OCI-LY1 (cell line): ENCODE measurements around the gene ZBTB21.

Source experiments
- H2AFZ ChIP-seq: fragments of 200-600 bp; sonication (generic), shearing (Covaris generic); 2 replicates; pipeline ENCODE4 v1.6.0; 2014; ENCODE audit warnings: antibody characterized with exemption, mild to moderate bottlenecking, low read length
- H3F3A ChIP-seq: fragments of 200-600 bp; sonication (generic), shearing (Covaris generic); 2 replicates; pipeline ENCODE4 v1.6.0; 2014; ENCODE audit warnings: mild to moderate bottlenecking, antibody characterized with exemption, low read length, moderate library complexity; ENCODE audit not compliant: insufficient read depth
- H3K27ac ChIP-seq: fragments of 200-600 bp; sonication (generic); 2 replicates; pipeline ENCODE4 v1.5.1; 2014; ENCODE audit warnings: low read length, mixed run types, mild to moderate bottlenecking, low read depth; ENCODE audit not compliant: poor library complexity, severe bottlenecking
- H3K27me3 ChIP-seq: fragments of 200-600 bp; sonication (generic); 2 replicates; pipeline ENCODE4 v1.6.0; 2014; ENCODE audit warnings: antibody characterized with exemption, mild to moderate bottlenecking, low read length, moderate library complexity; ENCODE audit not compliant: insufficient read depth
- H3K36me3 ChIP-seq: fragments of 200-600 bp; sonication (generic); 2 replicates; pipeline ENCODE4 v1.6.1; 2014; ENCODE audit warnings: mild to moderate bottlenecking, antibody characterized with exemption, low read length, moderate library complexity, mixed read lengths; ENCODE audit not compliant: insufficient read depth
- H3K4me1 ChIP-seq: fragments of 200-600 bp; sonication (generic); 2 replicates; pipeline ENCODE4 v1.5.1; 2014; ENCODE audit warnings: mild to moderate bottlenecking, low read length, moderate library complexity; ENCODE audit not compliant: insufficient read depth, severe bottlenecking
- H3K4me2 ChIP-seq: fragments of 200-600 bp; sonication (generic), shearing (Covaris generic); 2 replicates; pipeline ENCODE4 v1.6.1; 2014; ENCODE audit warnings: low read length
- H3K4me3 ChIP-seq: fragments of 200-600 bp; sonication (generic); 2 replicates; pipeline ENCODE4 v1.5.1; 2014; ENCODE audit warnings: low read length, low read depth, mild to moderate bottlenecking, mixed read lengths; ENCODE audit not compliant: poor library complexity, severe bottlenecking
- H3K79me2 ChIP-seq: fragments of 200-600 bp; shearing (Covaris generic); 2 replicates; pipeline ENCODE4 v1.6.1; 2016; ENCODE audit warnings: mixed run types, low read length, mixed read lengths; ENCODE audit not compliant: insufficient read depth
- H3K9ac ChIP-seq: fragments of 200-600 bp; sonication (generic), shearing (Covaris generic); 2 replicates; pipeline ENCODE4 v1.6.1; 2014; ENCODE audit warnings: mild to moderate bottlenecking, low read length, mixed read lengths
- H3K9me2 ChIP-seq: fragments of 200-600 bp; sonication (generic), shearing (Covaris generic); 2 replicates; pipeline ENCODE4 v1.6.1; 2014; ENCODE audit warnings: low read depth, mild to moderate bottlenecking, low read length, mixed read lengths
- H3K9me3 ChIP-seq: fragments of 200-600 bp; shearing (Covaris generic); 2 replicates; pipeline ENCODE4 v1.6.1; 2014; ENCODE audit warnings: low read length, mixed read lengths
- H4K20me1 ChIP-seq: fragments of 200-600 bp; sonication (generic), shearing (Covaris generic); 2 replicates; pipeline ENCODE4 v1.6.0; 2016; ENCODE audit warnings: mild to moderate bottlenecking, low read length; ENCODE audit not compliant: insufficient read depth
- EZH2 ChIP-seq: fragments of 200-600 bp; sonication (generic), shearing (Covaris generic); IDR thresholded peaks from 2 replicates; pipeline ENCODE4 v1.8.0; 2017; ENCODE audit warnings: borderline replicate concordance, mixed run types, mild to moderate bottlenecking, antibody characterized with exemption, low read length, moderate library complexity, mixed read lengths
- TF ChIP-seq, protein P1 (sequence below): fragments of 200-600 bp; sonication (generic), shearing (Covaris generic); IDR thresholded peaks from 2 replicates; pipeline ENCODE4 v1.5.1; 2017; ENCODE audit warnings: mild to moderate bottlenecking, antibody characterized with exemption, low read length, moderate library complexity, mixed read lengths

ZBTB21 gene

DNA sequence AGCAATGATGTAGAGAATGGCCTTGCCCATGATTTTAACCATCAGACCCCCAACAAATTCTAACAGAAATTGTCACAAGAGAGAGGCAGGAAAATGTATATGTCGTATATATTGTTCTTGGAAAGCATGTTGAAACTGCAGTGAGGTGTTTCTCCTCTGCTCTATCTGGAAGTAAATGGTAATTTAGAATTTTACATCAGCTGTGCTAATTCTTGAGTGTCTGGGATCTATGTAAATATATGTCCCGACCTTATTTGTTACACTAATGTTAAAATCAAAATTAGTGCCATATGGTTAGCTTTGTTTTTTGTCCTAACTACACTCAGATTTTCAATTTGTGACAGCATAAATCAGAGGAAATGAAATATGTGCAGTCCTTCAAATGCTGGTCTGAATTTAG, 20.5 kb downstream of the ZBTB21 start:
- Histone ChIP-seq H4K20me1 (no peaks in the 10 kb centered on the region), H3K36me3 (peaks cover 38% of the 10 kb centered on the region), H3K4me2 (no peak overlapping the region), H2AFZ (no peak overlapping the region), H3K27me3 (no peaks in the 10 kb centered on the region), H3K27ac (no peak overlapping the region), H3K79me2 (no peaks in the 10 kb centered on the region), H3F3A (no peaks in the 10 kb centered on the region), H3K4me1 (no peaks in the 10 kb centered on the region), H3K9me3 (no peaks in the 10 kb centered on the region), H3K9ac (no peak overlapping the region), H3K4me3 (no peak overlapping the region), H3K9me2 (no peaks in the 10 kb centered on the region)
- TF ChIP-seq, protein P1, sequence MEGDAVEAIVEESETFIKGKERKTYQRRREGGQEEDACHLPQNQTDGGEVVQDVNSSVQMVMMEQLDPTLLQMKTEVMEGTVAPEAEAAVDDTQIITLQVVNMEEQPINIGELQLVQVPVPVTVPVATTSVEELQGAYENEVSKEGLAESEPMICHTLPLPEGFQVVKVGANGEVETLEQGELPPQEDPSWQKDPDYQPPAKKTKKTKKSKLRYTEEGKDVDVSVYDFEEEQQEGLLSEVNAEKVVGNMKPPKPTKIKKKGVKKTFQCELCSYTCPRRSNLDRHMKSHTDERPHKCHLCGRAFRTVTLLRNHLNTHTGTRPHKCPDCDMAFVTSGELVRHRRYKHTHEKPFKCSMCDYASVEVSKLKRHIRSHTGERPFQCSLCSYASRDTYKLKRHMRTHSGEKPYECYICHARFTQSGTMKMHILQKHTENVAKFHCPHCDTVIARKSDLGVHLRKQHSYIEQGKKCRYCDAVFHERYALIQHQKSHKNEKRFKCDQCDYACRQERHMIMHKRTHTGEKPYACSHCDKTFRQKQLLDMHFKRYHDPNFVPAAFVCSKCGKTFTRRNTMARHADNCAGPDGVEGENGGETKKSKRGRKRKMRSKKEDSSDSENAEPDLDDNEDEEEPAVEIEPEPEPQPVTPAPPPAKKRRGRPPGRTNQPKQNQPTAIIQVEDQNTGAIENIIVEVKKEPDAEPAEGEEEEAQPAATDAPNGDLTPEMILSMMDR, result no peak
- TF ChIP-seq EZH2, result no peak

DNA sequence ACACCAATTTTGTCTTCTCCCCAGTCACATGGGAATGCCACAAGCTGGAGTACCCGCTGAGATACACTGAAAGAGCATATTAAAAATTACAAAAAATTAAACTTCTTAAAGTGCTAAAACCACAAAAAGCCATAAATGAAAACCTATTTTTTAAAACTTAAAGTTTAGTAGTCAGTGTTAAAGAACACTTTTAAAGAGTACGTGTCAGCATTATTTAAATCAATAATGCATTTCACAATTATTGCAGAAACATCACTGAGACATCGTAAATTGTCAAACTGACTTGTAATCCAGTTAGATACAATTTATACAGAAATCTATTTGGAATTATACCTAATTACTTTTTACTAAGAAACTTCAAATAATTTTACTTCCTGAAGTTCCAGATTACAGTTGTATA, 22.9 kb downstream of the ZBTB21 start:
- no peaks in the 10 kb centered on the region for H3K4me1 ChIP-seq
- no peaks in the 10 kb centered on the region; the same call in 1 of the 2 replicates for H3K9me3 ChIP-seq
- H3K9me2 ChIP-seq, result no peaks in the 10 kb centered on the region
- H3K79me2 ChIP-seq, result no peaks in the 10 kb centered on the region
- no peak overlapping the region for H3K27ac ChIP-seq
- no peak for TF ChIP-seq EZH2
- H2AFZ ChIP-seq, result no peak overlapping the region
- no peak overlapping the region for H3K4me2 ChIP-seq
- no peaks in the 10 kb centered on the region for H3F3A ChIP-seq
- H3K9ac ChIP-seq, result no peak overlapping the region
- no peaks in the 10 kb centered on the region for H4K20me1 ChIP-seq
- peaks cover 21% of the 10 kb centered on the region for H3K36me3 ChIP-seq
- H3K4me3 ChIP-seq, result no peak overlapping the region
- H3K27me3 ChIP-seq, result no peaks in the 10 kb centered on the region; the same call in 1 of the 2 replicates

DNA sequence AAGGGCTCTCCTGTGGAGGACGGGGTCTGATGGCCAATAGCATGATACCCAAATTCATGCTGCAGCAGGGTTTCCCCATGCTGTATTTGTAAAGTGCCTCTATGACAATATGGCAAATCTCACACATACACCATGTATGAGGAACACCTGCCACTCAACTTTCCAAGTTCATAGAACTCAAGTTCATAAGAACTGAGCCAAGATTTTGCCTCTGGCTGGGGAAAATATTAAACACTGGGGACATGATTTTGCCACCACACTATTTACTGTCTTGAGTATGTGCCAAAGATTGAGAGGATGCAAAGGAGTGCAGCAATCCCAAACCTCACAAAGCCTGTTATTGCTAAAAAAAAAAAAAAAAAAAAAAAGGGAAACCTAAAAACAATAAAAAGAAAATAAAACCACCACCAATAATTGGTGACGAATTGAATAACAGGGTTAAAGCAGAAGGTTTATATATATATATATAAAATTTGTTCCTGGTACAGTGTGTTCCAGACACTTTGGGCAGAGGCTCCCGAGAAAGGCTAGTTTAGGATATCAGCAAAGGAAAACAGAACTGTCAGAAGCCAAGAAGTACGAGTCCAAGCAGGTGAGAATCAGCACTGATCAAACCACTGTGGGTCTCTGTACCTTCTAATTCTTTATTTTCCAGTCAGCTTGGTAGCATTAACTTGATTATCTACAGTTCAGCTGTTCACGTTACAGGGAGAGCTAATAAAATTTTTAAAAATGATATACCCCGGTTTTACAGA, 24.3 kb downstream of the ZBTB21 start:
- no peaks in the 10 kb centered on the region for H3F3A ChIP-seq
- H4K20me1 ChIP-seq, result no peaks in the 10 kb centered on the region
- H3K79me2 ChIP-seq, result no peaks in the 10 kb centered on the region
- no peaks in the 10 kb centered on the region; the same call in 1 of the 2 replicates for H3K27me3 ChIP-seq
- no peak overlapping the region for H2AFZ ChIP-seq
- no peak overlapping the region for H3K27ac ChIP-seq
- no peak overlapping the region for H3K9ac ChIP-seq
- no peaks in the 10 kb centered on the region for H3K9me2 ChIP-seq
- H3K4me2 ChIP-seq, result no peak overlapping the region
- H3K4me3 ChIP-seq, result no peak overlapping the region
- H3K36me3 ChIP-seq, result 0 out of 2 replicates have a peak, but pooled peaks cover 6% of the 10 kb centered on the region
- no peak for TF ChIP-seq EZH2
- TF ChIP-seq, protein P1, result no peak
- H3K9me3 ChIP-seq, result no peaks in the 10 kb centered on the region; the same call in 1 of the 2 replicates
- no peaks in the 10 kb centered on the region for H3K4me1 ChIP-seq

DNA sequence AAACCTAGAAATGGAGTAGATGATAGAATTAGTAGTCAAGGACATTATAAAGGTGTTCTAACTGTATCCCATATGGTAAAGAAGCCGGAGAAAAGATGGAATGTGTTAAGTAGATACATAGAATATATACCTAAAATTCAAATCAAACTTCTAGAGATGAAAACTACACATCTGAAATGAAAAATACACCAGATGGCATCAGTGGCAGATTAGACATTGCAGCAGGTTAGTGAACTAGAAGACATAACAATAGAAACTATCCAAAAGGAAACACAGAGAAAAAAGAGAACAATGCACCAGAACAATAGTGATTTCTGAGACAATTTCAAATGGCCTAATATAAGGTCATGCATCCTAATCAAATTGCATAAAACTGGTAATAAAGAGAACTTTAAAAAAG, 26.9 kb downstream of the ZBTB21 start:
- Histone ChIP-seq H3K9me3 (peaks cover 6% of the 10 kb centered on the region; the same call in 1 of the 2 replicates), H4K20me1 (no peaks in the 10 kb centered on the region), H3K27me3 (no peaks in the 10 kb centered on the region; the same call in 1 of the 2 replicates), H3K79me2 (no peaks in the 10 kb centered on the region), H2AFZ (no peak overlapping the region), H3K27ac (no peak overlapping the region), H3K4me3 (no peak overlapping the region), H3K36me3 (no peaks in the 10 kb centered on the region; the same call in 1 of the 2 replicates), H3K9ac (no peak overlapping the region), H3K9me2 (no peaks in the 10 kb centered on the region), H3K4me1 (no peaks in the 10 kb centered on the region), H3K4me2 (no peak overlapping the region), H3F3A (no peaks in the 10 kb centered on the region)
- no peak for TF ChIP-seq EZH2
- TF ChIP-seq, protein P1, result no peak
